Hair follicular keratinocyte (primary cell): ENCODE measurements around the gene EPB41. TPM values are rescaled to one million over a fixed set of nuclear protein-coding genes. Genes with fewer than 3 reads are reported as not detected.

Experiments used
- total RNA-seq: library from RNA; depleted of rRNA; stranded (reverse); fragments of >200 nt; gene quantifications from 2 replicates; pipeline ENCODE4 v1.2.3, GENCODE V29; 2015

Gene EPB41
- total RNA-seq: 17.2 and 18.5 TPM in 2 replicates

GRCh38 chr1:28914228-28915030 is at the start of gene EPB41:
TSS of gene EPB41 (plus strand) at chr1:28914569. CDS start at chr1:28987438, 72,869 bp downstream.

GRCh38 chr1:29123887-29124365 is 209.6 kb downstream of the EPB41 start, which contains the start of gene TMEM200B:
TSS of gene TMEM200B (minus strand) at chr1:29123903. CDS start at chr1:29121828, 2,075 bp downstream.

Other genes with a start within 250 kb of the EPB41 start
- 4.9 and 5.8 TPM in 2 replicates for gene GMEB1, start 245.8 kb upstream of the EPB41 start, total RNA-seq
- gene YTHDF2, start 177.6 kb upstream of the EPB41 start, total RNA-seq: 35.3 and 44.1 TPM in 2 replicates
- not detected in 2 replicates for gene OPRD1, start 102.4 kb upstream of the EPB41 start, total RNA-seq
- 5.9 and 6.6 TPM in 2 replicates for gene TMEM200B, start 209.3 kb downstream of the EPB41 start, total RNA-seq